ENCODE results near the gene EIF1AX.

- TF ChIP-seq, protein P1, sequence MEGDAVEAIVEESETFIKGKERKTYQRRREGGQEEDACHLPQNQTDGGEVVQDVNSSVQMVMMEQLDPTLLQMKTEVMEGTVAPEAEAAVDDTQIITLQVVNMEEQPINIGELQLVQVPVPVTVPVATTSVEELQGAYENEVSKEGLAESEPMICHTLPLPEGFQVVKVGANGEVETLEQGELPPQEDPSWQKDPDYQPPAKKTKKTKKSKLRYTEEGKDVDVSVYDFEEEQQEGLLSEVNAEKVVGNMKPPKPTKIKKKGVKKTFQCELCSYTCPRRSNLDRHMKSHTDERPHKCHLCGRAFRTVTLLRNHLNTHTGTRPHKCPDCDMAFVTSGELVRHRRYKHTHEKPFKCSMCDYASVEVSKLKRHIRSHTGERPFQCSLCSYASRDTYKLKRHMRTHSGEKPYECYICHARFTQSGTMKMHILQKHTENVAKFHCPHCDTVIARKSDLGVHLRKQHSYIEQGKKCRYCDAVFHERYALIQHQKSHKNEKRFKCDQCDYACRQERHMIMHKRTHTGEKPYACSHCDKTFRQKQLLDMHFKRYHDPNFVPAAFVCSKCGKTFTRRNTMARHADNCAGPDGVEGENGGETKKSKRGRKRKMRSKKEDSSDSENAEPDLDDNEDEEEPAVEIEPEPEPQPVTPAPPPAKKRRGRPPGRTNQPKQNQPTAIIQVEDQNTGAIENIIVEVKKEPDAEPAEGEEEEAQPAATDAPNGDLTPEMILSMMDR (IDR thresholded peaks at IDR 0.05) = no peak
- no peak for TF ChIP-seq POLR2A (IDR thresholded peaks at IDR 0.05)
- no peak for TF ChIP-seq POLR2AphosphoS5 (IDR thresholded peaks at IDR 0.05)
Observed at GRCh38 chrX:20101934-20102581, 39.6 kb downstream of the EIF1AX start.

All from sigmoid colon (tissue), 4 donors.